ENCODE data around the gene KCNIP4.

DNA sequence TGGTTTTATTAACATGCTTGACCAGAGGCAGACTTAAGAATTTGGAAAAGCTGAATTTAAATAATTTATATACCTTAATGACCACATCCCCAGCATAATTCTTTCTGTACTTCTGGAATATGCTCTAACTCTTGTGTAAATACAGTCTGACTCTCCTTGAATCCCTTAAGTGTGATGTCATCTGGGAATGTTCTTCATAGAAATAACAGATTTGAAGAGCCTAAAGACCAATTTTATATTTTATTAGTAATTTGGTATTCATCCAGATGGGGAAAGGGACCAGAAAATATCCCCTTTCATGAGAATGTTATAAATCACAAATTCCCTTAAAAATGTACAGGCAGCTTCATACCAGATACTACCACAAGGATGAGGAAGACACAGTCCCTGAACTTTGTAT, 58.3 kb downstream of the KCNIP4 start:
- no peak for TF ChIP-seq POLR2A (IDR thresholded peaks at IDR 0.05)
- TF ChIP-seq, protein P1, sequence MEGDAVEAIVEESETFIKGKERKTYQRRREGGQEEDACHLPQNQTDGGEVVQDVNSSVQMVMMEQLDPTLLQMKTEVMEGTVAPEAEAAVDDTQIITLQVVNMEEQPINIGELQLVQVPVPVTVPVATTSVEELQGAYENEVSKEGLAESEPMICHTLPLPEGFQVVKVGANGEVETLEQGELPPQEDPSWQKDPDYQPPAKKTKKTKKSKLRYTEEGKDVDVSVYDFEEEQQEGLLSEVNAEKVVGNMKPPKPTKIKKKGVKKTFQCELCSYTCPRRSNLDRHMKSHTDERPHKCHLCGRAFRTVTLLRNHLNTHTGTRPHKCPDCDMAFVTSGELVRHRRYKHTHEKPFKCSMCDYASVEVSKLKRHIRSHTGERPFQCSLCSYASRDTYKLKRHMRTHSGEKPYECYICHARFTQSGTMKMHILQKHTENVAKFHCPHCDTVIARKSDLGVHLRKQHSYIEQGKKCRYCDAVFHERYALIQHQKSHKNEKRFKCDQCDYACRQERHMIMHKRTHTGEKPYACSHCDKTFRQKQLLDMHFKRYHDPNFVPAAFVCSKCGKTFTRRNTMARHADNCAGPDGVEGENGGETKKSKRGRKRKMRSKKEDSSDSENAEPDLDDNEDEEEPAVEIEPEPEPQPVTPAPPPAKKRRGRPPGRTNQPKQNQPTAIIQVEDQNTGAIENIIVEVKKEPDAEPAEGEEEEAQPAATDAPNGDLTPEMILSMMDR (IDR thresholded peaks at IDR 0.05) = no peak
